Embryonic facial prominence (tissue), 1 donor: ENCODE results near the gene PRPF31.

Source experiments
- DNase-seq: peaks from one replicate; pipeline ENCODE4 v3.0.0-alpha.2; 2016; ENCODE audit errors: extremely low spot score

PRPF31 gene

DNA sequence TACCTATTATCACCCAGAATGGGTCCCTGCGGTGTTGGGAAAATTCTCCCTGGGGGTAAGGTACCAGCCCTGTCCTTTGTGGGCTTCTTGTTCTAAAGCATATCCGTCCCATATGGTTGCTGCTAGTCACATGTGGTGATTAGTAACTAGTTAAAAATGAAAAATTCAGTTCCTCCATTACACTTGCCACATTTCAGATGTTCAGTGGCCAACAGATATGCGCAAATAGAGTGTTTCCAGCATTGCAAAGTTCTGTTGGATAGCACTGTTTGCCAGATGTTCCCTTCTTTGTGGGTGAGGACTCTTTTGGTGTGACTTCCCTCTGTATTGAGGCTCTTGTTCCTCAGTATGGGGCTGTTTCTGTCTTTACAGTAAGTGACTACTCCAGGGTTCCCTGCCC, 25.8 kb downstream of the PRPF31 start:
- DNase-seq = no peak

DNA sequence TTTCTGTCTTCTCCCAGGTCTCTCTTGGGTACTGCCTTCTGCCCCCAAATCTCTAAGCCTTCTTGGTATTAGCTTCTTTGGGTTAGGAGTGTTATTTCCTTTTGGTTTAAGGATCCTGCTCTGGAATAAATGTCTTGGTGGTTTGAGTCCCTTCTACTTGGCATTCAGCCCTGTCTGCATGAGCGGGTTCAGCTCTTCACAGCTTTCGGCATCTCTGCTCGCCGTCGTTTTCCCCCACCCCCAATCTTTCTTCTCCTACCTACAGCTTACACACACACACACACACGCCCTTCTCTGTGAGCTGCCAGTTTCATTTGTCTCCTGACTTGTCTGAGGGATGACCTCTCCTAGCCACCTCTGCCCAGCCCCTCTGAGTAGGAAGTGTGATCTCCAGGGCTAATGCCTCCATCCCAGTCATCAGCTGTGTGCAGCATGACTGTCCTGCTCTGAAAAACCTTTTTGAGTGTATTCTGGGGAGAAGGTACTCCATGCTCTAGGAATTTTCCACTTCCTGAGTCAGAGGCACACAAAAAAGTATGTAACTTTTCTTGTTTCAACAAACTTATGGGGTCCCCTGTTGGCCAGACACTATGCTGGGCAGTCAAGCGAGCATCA, 26.7 kb downstream of the PRPF31 start:
- DNase-seq = no peak

DNA sequence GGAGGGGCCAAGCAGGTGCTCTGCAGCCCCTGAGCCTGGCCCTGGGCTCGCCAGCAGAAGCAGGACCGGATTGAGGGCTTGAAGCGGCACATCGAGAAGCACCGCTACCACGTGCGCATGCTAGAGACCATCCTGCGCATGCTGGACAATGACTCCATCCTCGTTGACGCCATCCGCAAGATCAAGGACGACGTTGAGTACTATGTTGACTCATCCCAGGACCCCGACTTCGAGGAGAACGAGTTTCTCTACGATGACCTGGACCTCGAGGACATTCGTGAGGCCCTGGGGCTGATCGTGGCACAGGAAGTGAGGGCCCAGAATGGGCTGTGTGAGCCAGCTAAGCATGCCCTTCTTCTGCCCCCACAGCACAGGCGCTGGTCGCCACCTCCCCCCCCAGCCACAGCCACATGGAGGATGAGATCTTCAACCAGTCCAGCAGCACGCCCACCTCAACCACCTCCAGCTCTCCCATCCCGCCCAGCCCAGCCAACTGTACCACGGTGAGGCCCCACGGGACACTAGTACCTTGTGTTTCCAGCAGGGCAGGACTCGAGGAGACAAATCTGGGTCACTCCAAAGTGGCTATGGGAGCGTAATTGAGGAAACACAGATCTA, 30.1 kb downstream of the PRPF31 start:
- no peak for DNase-seq

DNA sequence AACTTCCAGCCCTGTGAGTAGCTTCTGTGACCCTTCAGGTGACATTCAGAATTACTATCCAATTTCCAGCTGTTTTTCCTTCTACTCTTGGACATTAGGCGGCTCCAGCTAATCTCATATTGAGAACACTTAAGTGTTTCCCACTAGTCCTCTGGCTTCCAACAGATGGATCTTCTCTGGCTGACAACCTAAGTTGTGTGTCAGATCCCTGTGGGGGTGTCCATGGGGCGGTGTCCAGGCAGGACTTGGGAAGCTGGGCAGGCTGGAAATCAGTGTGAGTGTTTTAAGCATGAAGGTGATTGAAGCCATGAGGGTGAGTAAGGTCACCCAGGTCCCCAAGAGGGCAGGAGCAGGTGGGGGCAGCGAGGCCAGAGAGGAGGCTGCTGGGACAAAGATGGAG, 32.1 kb downstream of the PRPF31 start:
- DNase-seq = no peak

DNA sequence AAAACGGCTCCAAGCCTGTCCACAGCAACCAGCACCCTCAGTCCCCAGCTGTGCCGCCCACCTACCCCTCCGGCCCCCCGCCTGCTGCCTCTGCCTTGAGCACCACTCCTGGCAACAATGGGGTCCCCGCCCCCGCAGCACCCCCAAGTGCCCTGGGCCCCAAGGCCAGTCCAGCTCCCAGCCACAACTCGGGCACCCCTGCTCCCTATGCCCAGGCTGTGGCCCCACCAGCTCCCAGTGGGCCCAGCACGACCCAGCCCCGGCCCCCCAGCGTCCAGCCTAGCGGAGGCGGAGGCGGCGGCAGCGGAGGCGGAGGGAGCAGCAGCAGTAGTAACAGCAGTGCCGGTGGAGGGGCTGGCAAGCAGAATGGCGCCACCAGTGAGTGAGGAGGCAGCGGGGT, 32.6 kb downstream of the PRPF31 start:
- no peak for DNase-seq

DNA sequence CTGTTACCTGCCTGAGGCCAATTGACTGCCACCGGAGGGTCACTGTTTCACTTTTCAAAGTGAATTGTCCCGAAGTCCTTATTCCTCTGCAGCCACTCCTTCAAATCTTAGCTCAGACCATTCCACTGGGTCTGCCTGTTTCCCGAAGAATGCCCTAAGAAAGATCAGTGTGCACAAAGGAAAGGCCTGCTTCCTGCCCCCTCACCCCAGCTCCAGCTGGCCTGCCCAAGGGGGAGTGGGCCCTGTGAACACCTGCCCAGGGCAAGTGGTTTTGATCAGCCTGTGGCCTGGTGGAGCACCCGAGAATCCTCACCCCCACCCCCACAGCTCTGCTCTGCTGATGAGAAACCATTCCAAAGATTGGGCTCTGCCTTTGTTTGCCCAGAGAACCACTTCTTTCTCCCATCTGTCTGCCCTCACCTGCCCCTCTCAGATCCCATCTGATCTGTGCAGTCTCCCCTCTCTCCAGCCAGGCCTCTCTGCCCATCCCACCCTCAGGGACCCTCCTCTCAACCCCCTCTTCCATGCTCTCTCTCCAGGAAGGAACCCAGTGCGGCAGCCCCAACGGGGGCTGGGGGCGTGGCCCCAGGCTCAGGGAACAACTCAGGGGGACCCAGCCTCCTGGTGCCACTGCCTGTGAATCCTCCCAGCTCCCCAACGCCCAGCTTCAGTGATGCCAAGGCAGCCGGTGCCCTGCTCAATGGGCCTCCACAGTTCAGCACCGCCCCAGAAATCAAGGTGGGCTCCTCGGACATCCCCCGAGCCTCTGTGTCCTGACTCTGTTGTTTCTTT, 33.7 kb downstream of the PRPF31 start:
- no peak for DNase-seq

DNA sequence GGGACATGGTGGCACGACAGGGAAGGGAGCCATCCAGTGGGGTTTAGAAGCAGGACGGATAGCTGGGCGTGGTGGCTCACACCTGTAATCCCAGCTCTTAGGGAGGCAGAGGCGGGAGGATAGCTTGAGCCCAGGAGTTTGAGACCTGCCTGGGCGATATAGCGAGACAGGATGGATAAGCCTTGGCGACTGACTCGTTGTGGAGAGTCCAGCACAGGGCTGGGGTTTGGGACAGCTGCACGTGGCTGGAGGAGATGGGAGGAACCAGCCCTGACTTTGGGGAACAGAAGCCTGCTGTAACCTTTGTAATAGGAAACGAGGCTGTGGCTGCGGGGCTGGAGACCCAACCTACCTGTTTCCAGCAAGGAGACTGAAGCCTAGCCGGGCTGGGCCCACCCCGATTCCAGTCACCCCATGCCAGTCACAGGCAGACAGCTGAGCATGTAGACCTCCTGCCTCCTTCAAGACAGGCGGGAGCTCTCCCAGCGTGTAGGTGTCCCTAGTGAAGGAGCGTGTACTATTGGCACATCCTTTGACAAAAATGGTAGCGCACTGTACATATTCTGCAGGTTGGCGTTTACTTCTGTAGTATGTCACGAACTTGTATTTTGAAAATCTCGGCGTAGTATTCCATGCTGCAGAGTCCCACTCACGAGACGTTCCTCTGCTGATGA, 35.9 kb downstream of the PRPF31 start:
- DNase-seq = no peak

DNA sequence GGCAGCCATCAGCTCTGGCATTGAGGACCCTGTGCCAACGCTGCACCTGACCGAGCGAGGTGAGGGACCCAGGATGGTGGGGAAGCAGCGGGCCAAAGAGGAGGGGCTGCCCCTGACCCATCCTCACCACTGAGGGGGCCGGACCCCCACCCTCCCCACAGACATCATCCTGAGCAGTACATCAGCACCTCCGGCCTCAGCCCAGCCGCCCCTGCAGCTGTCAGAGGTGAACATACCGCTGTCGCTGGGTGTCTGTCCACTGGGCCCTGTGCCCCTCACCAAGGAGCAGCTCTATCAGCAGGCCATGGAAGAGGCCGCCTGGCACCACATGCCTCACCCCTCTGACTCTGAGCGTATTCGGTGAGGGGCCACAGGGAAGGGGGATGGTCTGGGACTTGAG, 36.7 kb downstream of the PRPF31 start:
- no peak for DNase-seq

DNA sequence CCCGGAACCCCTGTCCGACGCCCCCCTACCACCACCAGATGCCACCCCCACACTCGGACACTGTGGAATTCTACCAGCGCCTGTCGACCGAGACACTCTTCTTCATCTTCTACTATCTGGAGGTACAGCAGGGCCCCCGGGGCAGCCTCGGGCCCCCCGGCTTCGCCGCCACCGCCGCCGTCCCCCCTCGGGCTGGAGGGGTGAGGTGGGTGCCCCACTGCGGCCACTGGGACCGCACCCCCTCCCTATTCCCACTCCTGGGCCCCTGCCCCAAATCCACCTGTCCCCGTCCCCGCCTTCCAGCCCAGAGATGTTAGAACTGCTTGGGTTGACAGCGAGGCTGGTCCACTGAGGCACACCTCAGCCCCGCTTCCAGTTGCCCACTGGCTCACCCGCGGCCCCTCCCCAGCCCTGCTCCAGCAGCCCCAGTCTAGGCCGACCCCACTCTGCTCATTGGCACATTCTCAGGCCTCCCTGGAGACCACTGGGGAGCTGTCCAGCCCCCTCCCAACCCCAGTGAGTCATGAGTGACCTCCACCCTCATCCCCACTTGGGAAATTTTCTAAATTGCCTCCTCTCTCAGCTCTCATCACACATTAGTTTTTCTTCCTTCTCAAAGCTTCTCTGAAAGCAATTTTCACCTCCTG, 37.4 kb downstream of the PRPF31 start:
- no peak for DNase-seq

DNA sequence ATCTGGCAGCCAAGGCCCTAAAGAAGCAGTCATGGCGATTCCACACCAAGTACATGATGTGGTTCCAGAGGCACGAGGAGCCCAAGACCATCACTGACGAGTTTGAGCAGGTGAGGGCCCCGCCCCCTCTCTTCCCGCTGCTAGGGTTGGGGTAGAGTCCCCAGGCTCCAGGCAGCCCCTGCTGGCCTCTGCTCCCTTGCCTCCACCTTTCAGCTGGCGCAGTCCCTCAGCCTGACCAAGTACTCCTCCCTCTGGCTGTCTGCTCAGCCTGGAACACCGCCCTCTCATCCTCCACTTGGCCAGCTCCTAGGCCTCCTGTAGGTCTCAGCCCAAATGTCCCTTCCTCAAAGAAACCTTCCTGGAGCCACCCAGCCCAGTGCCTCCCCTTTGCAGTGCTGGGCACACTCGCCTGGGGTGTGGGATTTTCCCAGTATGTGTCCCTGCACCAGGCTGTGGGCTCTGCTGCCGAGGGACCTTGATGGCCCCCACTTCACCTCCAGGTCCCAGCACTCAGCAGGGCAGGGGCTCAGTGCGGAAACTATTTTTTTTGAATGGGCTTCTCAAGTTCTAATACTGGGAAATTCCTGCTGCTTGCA, 38.3 kb downstream of the PRPF31 start:
- no peak for DNase-seq

DNA sequence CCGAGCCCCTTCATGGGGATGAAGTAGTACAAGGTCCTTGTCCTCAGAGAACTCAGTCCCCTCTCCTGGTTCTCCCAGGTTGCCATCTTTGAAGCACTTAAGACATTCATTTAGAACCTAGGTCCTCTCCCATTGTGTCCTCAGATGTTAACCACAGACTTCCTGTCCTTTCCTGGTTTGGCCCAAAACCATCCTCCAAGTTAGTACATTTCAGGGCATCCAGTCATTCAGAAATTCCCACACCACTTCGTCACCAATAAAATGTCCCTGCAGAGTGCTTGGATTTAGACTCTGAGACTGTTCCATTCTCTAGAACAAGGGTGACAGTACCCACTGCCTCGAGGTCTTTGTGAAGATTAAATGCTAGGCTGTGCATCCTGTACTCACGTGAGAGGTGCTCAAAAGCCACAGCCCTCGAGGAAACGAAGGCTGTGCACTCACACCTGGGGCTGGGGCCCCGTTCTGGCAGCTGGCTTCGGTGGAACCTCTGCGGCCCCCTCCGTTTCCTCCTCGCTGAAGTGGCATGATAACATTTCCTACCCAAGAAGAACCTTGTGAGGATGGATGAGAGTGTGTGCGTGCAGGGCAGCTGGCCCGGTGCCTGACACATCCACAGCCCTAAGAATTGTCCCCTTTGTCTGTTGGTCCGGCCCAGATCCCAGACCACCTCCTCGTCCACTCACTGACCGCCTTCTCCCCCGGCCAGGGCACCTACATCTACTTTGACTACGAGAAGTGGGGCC, 39.2 kb downstream of the PRPF31 start:
- no peak for DNase-seq

DNA sequence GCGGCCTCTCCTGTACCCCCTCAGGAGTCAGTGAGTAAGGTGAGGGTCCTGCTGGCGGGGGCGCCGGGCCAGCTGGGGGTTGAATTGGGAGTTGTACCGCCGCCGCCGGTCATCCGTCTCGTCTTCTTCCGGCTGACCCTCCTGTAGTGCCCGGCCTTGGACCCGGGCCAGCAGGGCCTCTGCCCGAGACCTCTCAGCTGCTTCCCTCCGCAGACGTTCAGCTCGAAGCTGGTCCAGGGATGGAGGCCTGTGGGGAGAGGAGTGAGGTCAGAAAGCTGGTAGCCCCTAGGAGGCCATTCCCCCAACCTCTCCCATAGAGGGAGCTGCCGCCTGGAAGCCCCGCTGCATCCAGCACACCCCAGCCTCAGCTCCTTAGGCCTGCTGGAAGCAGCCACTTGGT, 40.1 kb downstream of the PRPF31 start:
- no peak for DNase-seq

DNA sequence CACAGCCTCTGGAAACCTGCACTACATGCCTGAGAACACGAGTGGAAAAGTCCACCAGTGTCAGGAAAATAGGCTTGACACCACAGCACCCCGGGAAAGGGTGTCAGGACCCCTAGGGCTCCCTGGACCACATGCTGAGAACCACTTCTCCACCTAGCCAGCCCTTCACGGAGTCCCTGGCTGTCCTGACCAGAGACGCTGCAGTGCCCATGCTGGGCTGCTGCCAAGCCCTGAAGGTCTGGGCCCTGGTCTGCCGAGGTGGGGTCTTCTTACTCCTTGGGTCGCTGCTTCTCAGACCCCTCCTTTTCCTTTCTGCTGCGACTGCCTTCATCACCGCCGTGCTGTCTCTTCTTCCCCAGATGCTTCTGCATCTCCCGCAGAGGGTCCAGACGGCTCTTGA, 40.9 kb downstream of the PRPF31 start:
- no peak for DNase-seq

DNA sequence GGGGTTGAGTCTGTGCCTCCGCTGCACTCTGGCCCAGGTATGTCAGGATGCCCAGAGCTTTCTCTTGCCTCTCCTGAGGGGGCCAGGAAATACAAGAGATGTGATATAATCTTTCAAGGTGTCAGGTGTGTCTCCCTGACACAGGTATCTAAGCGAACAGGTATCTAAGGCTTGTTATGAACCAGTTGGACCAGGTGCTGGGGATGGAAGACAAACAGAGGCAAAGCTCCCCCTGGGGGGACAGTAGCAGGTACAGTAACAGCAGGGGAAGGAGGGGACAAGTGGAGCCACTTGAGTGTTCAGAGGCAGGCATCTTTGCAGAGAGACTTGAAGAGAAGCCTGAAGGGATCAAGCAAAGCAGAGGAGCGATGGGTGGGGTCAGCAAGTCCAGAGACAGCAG, 41.4 kb downstream of the PRPF31 start:
- DNase-seq = no peak

DNA sequence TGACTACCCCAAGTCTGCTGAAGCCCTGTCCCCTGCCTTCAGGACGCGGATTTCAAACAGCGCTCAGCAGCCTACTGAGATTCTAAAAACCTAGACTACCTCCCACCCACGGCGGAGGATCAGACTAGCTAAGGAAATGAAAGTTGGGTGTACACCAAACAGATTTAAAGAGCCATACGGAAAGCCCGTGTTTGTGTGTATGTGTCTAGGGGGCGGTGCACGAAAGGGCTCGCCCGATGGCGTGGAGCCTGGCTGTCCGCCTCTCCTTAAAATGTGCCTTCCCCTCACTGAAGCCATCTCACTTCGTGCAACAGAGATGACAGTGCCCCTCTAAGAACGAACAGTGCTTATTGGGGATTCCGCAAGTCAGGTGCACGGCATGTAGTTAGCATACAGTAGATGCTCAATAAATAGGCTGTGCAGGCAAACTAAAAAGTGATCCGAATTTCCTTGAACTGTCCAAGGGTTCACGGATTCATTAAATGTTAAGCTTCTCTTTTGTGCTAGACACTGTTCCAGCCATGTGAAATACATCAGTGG, 43.3 kb downstream of the PRPF31 start:
- DNase-seq = no peak

DNA sequence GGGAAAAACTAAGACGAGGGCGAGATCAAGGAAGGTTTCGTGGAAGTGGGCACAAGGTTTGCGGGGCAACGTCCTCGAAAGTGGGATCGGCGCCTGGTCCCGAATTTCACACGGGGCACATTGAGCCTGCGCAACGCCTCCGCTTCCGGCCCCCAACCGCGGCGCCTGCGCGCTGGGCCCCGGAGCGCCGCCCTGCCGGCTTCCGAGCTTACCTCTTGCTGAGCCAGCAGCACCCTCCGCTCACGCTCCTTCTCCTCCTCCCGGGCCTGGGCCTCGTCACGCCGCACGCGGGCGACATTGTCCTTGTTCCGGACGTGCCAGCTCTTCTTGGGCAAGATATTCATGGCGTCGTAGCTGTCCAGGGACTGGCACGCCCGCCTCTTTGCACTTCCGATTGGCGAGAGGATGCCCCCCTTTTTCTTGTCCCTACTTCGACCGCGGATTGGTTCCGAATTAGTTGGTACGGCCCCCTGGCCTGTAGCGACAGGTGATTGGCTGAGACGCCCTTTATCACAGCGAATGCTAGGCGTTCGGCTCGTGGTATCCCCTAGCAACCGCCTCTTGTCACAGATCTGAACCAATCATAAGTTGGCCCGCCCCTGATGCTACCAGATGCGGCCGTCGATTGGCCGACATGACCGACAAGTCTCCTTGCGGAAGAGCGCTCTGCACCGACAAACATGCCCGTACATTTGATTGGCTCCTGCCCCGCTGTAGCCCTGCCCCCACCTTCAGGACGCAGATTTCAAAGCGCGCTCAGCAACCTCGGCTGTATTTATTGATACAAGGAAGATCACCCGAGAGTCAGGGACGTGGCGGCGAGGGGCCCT, 44.0 kb downstream of the PRPF31 start, which contains the start of gene LENG1:
Gene LENG1 (minus strand): TSS at position 370 of the 830 bp plus-strand sequence. CDS start 26 bp downstream, at position 344.
- DNase-seq = peak; percentile 100

DNA sequence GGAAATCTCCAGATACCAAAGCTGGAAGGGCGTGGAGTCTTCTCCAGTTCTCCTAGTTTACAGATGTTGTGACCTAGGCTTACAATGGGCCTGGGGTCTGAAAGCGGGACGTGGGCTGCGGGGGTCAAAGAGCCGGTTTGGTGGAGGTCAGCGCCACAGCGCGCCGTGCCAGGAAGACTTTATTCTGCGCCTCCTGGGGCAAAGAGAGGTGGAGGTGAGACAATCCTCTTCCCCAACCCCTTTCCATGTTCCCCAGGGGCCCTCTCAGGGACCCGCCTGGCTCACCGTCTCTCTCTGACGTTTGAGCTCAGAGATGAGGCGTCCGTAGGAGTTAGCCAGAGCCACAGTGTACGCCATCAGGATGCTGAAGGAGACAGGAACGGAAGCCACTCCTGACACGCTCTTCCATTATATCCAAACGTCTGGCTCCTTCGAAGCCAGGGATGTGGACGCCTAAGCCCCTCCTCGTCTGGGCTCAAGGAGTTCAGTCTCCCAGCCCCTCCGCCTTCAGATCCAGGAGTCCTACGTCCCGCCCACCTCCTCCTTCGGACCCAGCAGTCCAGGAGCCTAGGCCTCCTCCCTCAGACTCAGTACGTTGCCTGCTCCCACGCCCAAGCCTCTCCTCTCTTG, 44.7 kb downstream of the PRPF31 start:
- no peak for DNase-seq

DNA sequence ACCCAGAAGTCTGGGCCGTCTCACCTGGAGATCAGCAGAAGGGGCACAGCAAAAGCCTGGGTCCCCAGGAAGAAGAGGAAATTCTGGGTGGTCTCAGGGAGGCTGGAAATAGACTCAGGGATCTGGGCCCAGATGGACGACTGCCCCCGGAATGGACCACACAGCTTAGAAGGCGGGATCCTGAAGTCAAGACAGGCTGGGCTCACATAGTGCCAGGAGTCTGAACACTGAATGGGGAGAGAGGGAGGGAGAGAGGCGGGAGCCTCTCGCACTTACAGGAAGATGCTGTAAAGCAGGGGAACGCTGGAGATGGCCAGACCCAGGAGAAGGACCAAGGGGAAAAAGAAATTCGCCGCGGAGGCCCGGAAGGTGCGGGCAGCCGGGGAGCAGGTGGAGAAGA, 45.3 kb downstream of the PRPF31 start:
- no peak for DNase-seq

DNA sequence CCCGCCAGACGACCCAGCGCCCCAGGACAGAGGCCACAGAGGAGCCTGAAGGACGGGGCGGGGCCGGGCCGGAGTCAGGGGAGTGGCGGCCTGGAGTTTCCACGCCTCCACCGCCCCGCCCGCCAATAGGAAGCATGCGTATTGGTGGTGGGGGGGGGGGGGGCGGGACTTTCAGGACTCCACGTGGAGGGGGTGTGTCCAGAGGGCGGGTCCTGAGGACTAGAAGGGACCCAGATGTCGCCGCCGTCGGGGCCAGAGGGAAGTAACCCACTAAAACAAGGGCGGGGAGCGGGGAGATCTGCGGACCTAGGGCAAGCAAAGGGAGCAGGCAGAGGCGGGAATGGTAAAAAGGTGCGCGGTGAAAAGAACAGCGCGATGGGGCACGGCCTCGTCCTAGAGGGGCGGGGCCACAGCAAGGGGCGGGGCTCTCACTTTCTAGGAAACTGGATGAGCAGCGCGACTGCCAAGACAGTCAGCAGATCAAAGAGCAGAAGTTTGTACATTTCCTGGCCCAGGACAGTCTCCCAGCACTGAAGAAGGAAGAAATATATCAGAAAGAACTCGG, 46.8 kb downstream of the PRPF31 start:
- DNase-seq = no peak
